GM21576 (cell line): Measurements from ENCODE around the gene XCR1.
"Not testable (repeated sequence)": the region's sequence is repeated elsewhere in the genome, so short reads cannot be mapped to it uniquely, and the experiment has no call there.

Experiments
- ATAC-seq: cut with Tn5 transposase; IDR thresholded peaks from one replicate; pipeline ENCODE4 v1.9.1; 2021; ENCODE audit warnings: mild to moderate bottlenecking, moderate library complexity; ENCODE audit not compliant: unreplicated experiment

Gene XCR1

DNA sequence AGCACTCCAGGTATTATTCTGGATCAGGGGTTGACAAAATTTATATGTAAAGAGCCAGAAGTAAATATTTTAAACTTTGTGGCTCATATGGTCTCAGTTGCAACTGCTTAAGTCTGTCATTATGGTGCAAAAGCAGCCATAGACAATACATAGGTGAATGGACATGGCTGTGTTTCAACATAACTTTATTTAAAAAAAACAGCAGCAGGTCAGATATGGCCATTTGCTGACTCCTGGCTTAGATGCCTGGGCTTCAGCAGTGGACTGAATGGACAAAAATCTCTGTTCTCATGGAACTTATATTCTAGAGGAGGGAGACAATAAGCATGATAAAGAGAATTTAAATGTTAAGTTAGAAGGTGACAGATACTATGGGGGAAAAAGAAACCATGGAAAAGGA, 20.0 kb downstream of the XCR1 start:
- ATAC-seq, result no peak

DNA sequence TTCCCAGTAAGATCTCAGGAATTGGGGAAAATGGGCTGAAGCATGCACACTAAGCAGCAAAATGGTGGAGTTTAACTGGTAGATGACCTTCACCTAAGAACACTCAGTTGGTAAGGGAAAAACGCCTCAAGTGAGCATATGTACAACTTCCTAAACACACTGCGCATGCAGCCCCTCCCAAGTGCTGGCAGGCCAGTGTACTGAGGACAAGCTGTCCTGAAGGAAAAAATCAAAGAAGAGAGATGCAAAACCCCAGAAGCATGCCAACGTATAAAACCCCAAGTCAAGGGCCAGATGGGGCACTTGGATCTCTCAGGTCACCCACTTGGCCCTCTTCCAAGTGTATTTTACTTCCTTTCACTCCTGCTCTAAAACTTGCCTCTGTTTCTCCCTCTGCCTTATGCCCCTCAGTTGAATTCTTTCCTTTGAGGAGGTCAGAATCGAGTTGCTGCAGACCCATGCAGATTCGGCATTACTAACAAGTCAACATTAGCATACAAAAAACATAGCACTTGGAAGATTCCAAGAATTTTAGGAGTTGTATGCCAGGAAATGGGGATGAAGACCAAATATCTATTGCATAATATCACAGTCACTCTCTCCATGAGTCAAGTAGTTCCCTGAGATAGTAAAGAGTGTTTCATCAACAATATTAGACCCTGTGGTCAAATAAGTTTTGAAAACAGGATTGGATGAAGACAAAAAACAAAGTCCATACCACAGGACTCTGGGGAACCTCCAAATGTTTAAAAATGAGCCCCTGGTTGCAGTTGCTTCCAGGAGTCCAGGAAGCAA, 20.8 kb downstream of the XCR1 start:
- no peak for ATAC-seq

DNA sequence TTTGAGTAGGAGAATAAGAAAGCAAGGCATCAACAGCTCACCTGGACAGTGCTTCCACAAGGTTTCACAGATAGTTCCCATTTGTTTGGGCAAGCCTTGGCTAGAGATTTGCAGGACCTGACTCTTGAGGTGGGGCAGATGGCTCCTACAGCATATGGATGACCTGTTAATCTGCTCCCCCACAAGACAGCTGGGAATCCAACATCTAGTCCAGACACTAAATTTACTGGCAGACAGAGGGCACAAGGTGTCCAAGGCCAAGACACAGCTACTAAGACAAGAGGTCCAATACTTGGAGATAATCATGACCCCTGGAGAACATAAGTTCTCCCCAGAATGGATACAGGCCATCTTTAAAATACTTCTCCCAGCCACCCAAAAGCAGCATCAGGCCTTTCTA, 23.6 kb downstream of the XCR1 start:
- not testable (repeated sequence) for ATAC-seq

DNA sequence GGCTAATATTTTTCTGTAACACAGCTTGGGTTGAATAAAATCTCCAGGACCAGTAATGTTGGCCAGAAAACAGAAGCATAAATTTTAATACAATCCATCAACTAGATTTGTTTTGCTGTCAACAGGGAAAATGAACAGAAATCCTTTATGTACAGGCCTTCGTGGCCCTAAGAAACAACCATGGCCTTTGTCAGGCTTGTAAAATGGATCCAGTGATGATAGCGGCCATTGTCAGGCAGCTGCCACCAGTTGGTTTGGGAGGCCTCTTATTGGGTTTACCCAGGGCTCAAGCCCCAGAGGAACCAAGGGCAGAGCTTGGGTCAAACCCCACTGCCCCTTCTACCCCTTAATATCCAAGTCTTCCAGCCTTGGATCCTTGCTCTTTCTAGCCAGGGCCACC, 26.1 kb downstream of the XCR1 start:
- no peak for ATAC-seq

DNA sequence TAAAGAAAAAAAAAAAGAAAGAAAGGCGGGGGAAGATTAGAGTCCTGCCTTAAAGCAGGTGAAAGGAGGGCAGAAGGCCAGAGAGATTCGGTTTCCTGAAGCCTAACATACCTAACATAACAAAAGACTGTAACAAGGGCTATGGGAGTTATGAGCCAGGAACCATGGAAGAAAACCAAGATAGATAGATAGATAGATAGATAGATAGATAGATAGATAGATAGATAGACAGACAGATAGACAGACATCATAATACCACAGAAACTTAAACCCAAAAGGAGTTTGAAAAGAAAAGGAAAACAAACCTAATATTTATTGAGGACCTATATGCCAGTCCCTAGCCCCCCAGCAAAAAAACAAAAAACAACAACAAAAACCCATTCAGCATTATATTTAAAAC, 29.3 kb downstream of the XCR1 start:
- ATAC-seq, result no peak

DNA sequence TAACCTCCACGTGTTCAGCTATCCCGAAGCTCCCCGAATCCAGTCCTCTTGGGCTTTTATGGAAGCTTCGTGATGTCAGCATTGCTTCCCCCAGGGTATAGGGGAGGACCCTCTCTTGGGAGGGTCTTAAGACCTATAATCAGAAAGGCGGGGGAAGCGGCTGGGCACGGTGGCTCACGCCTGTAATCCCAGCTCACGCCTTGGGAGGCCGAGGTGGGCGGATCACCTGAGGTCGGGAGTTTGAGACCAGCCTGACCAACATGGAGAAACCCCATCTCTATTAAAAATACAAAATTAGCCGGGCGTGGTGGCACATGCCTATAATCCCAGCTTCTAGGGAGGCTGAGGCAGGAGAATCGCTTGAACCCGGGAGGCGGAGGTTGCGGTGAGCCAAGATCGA, 29.8 kb downstream of the XCR1 start:
- not testable (repeated sequence) for ATAC-seq

DNA sequence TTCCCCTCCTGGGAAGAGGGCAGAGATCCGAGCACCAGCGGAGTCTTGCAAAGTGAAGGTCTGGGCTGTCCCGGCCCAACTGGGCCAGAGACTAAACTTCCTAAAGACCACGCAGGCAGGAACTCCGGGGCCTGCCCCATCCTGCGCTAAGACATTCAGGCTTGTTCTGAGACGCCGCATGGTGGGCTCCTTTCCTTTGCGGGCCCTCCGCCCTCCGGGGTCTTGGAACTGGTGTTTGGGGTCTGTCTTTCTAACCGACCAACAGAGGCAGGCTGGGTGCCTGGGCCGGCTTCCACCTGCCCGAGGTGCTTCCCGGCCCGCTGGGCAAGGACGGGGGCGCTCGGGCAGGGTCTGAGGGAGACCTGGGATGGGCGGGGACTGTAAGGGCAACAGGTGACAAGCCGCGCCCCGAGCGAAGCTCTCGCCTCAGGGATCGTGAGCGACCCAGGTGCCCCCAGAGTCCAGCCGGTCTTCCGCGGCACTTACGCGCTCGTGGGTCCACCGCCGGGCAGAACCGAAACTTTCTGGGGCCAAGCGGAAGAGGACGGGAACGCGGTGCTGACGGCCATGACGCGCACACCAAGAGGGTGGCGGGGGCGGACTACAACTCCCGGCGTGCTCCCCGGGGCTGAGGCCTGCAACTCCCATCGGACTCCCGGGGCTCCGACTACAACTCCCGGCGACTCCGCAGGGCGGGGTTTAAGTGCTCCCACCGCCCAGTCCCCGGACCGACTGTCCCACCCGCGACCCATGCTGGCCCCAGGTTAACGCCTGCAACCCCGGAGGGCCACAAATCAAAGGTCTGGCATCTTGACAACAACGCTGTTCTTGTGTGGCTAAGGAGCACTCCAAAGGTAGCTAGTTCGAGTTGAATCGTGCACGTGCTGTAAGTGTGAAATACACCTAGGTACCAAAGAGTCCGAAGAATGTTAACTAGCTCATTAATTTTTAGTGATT, 31.8 kb downstream of the XCR1 start, which contains the start of gene FYCO1:
Gene FYCO1 (minus strand): TSS at position 589 of the 957 bp plus-strand sequence. CDS start 10,914 bp downstream, outside the sequence.
- ATAC-seq, result peak; percentile 91

DNA sequence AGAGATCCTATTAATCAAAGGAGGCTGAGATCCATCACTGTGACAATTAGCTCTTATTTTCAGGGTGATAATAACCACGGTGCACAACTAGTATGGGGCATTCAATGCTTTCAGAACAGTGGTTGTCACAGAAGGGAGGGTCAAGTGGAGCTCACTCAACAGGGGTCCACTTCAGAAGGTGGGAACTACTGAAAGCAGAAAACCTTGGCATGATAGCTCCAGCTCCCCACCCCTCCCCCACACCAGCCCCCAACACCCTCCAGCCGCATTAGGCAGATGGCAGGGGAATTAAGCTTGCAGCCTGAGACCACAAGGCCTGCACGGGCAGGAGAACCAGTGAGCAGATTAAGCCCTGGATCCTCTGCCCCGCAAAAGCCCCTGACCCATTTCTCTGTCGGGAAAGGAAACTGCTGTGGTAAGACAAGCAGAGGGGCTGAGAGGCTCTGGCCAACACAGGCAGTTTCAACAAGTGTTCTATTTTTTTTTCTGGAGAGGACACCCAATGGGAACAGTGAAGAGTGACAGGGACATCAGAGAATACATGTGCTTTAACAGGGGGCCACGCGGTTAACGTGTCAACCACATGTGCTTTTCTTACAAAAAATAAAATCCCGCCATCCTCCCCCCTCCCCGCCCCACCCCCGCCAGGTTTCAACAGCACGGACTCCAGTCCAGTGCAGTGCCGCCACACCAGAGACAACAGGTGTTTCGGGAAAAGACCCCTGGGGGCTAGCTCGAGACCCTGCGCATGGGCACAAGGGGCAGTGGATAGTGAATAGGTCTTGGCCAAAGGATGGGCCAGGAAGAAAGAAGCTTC, 32.7 kb downstream of the XCR1 start:
- peak; percentile 8 for ATAC-seq

DNA sequence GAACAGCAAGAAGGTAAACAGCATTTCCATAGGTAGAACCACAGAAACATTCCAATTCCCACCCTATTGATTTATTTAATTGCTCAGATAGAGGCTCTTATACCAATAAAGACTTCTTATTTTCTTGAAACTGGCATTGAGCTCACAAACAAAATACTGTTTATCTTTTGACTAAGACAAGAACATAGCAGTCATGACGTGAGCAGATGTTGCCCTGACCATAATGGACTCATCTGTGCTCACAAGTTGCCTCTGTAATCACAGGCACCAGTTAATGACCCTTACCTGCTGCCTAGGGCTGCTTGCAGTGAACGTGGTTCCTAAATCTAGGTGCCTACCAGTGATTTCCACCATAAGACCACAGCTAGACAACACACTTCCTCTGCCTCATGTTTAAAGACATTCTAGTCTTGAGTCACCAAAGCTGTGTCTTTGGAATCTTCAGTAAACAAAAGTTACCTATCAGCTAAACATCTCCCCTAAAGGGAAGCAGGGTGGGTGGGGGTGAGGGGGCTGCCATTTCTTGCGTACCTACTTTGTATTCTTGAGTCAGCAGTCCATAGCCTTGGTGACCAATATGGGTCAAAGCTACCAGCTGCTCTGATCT, 33.8 kb downstream of the XCR1 start:
- no peak for ATAC-seq

DNA sequence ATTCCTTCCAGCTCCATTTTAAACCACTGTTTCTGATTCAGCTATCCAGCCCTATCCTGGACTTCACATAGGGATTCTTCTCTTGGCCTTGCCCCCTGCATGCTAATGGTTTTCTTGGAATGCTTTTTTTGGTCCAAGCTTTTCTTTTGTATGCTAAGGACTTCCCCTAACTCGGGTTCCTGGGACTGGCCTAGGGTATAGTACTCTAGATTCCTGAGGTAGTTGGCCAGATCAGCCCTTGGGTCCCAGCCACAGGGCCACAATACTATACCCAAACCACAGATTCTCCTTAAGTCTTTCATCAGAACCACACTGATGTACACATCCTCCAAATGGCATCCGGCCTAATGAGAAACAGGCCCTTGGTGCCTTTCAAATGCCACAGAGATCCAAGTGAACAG, 34.5 kb downstream of the XCR1 start:
- ATAC-seq, result no peak

DNA sequence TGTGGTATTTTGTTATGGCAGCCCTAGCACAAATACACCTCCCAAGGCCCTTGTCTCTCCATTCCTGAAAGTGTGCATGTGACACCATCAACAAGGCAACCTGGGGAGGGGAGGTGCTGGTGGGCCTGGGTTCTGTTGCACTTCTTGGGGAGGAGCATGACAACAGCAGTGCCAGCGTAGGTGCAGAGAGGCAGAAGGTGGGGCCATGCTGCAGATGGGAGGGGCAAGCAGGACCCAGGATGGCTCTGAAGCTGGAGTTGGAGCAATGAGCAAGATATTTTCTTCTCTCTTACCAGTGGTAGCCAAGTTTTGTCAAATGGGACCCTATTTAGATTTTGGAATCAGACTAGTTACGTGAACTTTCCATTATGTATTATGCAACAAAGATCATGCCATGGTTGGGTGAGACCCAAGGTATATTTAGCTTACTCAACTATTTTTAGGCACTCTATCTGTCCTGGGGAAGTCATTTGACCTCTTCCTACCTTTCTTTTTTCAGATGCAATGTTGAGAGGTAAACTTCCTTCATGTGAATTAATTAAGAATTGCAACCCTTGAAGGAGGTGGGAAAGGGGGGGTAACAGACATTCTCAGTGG, 35.1 kb downstream of the XCR1 start:
- no peak for ATAC-seq

DNA sequence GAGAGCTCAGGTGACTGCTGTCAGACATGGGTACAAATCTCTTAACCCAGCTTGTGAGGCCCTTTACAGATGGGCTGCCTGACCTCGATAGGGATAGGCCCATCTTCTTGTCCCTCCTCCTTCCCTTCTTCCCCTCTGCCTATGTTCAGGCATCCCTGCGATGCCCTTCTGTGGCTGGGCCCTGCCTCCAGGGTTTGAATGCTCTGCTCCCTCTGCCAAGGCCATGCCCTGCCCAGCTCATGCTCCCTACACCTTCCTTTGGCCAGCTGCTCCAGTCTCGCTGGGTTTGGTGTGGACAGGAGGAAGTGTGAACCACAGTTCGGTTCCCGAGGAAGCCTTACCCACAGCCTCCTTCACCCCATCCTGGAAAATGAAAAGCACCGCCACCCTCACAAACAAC, 35.9 kb downstream of the XCR1 start:
- no peak for ATAC-seq

DNA sequence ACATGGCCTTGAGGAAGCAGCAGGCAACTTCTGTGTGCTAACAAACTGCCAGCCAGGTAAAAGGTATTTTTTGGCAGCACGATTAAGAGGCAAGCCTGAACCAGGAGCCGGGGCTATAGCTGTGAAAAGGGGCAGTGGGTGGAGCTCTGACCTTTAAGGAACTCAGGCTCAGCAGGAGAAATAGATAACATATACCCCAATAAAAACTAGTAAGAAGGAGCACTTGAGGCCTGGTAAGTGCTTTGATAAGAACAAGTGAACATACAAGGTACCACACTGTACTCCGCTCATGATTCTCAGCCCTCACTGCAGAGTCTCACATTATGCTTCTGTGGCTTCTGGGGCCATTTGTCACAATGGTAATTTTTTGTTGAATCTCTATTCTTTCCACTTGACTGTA, 37.1 kb downstream of the XCR1 start:
- no peak for ATAC-seq

DNA sequence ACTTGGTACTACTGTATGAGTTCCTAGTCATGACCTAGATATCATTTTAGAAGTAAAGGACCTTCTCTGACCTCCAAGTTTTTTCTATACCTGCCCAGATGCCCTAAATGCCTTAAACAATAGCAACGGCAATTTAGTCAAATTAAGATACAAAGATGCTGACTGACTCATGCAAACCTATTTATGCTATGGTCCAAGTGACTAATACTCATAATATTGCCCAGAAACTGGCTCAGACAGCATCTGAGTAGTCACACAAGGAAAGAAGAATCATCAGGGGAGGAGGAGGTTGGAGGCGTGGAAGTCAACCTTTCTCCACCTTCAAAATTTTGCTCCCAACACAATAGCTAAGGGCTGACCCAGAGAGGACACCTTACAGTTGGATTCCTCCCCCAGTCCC, 38.5 kb downstream of the XCR1 start:
- ATAC-seq, result no peak

DNA sequence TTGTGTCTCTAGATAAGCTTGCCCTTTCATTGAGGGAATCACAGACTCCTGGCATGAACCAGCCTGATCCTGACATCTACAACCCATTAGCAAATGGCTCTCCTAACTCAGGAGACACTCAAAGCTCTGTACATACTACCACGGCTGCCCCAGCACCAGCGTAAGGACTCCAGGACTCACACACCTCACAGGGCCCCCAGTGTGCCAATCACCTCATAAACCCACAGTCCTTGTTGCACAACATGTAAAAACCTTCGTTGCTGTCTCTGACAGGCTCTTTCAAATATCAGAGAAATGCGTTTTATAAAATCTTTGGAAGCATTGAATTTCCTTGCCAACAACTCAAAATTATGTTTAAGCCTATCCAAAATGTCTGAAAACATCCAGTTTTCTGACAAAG, 38.9 kb downstream of the XCR1 start:
- no peak for ATAC-seq

DNA sequence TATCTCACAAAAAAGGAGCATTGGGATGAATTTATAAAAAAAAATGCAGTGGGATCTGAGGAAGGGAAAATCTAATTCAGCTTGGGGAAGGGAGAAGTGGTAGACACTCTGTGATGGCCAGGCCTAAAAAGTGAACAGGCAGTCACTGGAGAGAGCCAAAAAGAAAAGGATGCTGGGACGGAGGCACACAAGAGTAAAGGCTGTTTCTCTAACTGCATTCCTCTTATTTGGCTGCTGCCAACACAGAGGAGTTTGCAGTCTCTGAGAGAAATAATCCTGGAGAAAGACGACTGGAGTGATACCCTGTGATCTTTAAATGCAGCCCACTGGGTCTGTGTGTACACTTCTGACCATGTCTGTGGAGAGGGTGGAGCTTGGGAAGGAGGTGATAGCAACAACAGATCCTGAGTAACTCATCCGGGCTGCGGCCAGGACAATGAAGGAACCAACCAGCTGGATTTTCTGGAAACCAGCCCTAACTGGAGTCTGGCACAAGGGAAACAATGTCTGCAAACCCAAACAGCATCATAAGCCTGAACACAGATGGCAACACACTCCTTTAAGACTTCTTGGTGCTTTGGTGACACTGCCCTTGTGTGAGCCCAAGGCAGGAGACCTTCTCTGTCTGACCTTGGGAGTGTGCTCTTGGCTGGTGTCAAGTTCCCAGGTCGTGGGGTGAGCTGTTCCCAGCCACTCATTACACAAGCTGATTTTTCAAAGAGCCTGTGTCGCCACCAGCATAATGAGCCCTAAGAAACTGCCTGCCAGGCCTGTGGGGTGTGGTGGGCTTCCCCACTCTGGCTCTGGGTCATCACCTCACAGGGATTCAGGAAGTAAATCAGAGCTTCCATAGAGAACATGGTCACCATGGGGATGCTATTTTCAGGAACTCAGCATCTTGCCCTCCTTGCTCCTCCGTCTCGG, 39.7 kb downstream of the XCR1 start:
- ATAC-seq, result no peak

DNA sequence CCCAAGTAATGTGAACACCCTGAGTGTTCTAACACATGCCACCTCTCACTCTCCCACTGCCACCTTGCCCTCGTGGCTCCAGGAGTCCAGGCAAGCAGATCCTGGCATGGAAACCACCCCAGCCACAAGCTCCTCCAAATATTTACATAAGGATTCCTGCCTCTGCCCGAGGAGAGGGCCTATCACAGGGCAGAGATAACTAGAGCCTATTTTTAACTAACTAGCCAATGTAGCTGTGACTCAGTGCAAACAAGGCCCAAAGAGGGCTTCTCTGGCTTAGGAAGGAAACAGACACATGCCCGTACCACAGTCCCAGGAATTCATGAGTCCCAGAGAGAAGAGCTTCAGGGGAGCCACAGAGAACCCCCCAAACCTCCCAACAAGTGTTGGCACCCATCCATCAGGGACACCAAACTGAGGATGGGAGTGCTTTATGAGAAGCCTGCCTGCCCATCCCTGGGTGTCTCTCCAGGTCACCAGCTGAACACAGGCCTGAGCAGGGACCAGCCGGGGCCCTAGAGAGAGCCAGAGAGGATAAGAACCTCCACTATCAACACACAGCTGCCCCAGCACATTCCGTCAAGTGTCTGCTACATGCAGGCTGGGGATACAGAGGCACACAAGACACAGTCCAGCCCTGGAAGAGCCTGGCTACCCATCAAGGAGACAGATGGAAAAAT, 40.8 kb downstream of the XCR1 start:
- ATAC-seq, result no peak

DNA sequence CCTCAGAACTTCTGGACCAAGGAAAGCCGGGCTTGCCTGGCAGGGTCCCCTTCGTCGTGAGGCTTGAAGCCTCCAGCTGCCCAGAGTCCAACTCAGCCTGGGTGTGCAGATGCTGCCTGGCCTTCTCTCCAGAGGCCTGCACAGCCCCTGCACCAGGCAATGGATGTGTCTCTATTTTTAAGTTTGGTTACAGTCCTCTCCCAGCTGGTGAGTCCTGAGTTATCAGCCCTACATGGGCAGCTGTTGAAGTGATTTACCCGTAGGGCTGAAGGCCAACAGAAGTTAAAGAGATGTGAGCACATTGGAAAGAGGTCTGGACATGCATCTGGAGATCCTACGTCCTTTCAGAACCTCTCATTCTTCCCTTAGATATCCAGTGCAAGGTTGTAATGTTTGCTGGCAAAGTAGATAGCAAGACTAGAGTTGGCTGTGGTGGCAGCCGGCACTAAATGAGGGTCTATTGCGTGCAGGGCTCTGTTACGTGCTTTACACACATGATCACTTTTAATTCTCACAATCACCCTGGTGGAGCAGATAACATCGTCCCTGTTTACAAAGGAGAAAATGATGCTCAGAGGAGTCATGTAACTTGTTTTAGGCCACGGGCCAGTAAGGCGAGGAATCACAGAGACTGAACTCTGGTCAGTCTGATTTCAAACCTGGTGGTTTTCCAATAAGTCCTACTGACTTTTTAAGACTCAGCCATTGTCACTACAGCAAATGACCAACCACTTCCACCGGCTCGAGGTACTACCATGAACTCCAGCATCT, 41.6 kb downstream of the XCR1 start:
- ATAC-seq, result no peak
